Neural crest cell (in vitro differentiated cells): Measurements from ENCODE around the gene MPO. TPM values are rescaled to one million over a fixed set of nuclear protein-coding genes. Genes with fewer than 3 reads are reported as not detected.

Source experiments
- DNase-seq: peaks from one replicate; pipeline ENCODE4 v3.0.0; 2021; ENCODE audit warnings: low read depth, mixed read lengths, low spot score
- H3K27ac Mint-ChIP-seq: one replicate; pipeline ENCODE4 v1.8.0; 2021; ENCODE audit warnings: mild to moderate bottlenecking, mixed read lengths; ENCODE audit not compliant: unreplicated experiment
- H3K27me3 Mint-ChIP-seq: 2 replicates; pipeline ENCODE4 v1.8.0; 2021; ENCODE audit warnings: low read depth, mild to moderate bottlenecking, mixed read lengths
- H3K36me3 Mint-ChIP-seq: 2 replicates; pipeline ENCODE4 v1.8.0; 2021; ENCODE audit warnings: low read depth, mild to moderate bottlenecking, mixed read lengths
- H3K4me1 Mint-ChIP-seq: 2 replicates; pipeline ENCODE4 v1.8.0; 2021; ENCODE audit warnings: mixed read lengths
- H3K4me3 Mint-ChIP-seq: one replicate; pipeline ENCODE4 v1.8.0; 2021; ENCODE audit warnings: mild to moderate bottlenecking, mixed read lengths
- H3K9me3 Mint-ChIP-seq: 2 replicates; pipeline ENCODE4 v1.8.0; 2021; ENCODE audit warnings: mixed read lengths
- total RNA-seq: library from RNA; stranded (reverse); gene quantifications from 2 replicates; pipeline ENCODE4 v1.2.1, GENCODE V29; 2021
- TF ChIP-seq, protein P1 (sequence below): fragments of 200-600 bp; sonication (generic); conservative IDR thresholded peaks from 2 replicates; pipeline ENCODE4 v1.5.0; 2021; ENCODE audit warnings: antibody characterized with exemption, mild to moderate bottlenecking

MPO gene
- total RNA-seq, 1 donor from 2014 or later: not detected

DNA sequence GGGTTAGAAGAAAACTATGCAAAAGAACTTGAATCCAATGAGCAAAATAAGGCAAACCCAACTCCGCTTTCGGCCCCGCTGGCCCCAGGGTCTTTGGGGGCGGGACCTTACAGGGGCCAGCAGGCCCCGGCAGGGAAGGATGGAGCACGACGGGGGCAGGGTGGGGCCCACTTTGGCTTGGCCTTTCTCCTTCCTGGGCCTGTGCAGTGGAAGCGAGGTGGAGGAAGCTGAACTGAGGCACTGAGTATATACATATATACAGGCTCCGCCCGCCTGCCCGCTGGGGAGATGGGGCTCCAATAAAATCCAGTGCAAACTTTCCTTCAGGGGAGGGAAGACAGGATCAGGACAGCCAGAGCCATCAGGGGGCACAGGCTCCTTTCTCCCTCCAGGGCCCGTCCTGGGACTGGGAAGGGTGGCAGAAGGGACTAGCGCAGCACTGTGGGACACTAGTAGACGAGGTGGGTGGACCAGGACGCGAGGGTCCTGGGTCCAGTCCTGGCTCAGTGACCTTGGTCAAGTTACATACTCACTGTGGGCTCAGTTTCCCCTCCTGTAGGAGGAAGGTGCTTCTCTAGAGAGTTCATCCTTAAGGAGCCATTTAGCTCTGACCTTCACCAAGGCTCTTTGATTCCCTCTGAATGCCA is 20.9 kb upstream of the MPO start:
- TF ChIP-seq, protein P1, sequence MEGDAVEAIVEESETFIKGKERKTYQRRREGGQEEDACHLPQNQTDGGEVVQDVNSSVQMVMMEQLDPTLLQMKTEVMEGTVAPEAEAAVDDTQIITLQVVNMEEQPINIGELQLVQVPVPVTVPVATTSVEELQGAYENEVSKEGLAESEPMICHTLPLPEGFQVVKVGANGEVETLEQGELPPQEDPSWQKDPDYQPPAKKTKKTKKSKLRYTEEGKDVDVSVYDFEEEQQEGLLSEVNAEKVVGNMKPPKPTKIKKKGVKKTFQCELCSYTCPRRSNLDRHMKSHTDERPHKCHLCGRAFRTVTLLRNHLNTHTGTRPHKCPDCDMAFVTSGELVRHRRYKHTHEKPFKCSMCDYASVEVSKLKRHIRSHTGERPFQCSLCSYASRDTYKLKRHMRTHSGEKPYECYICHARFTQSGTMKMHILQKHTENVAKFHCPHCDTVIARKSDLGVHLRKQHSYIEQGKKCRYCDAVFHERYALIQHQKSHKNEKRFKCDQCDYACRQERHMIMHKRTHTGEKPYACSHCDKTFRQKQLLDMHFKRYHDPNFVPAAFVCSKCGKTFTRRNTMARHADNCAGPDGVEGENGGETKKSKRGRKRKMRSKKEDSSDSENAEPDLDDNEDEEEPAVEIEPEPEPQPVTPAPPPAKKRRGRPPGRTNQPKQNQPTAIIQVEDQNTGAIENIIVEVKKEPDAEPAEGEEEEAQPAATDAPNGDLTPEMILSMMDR: no peak
- peaks cover 6% of the 10 kb centered on the region for H3K4me1 Mint-ChIP-seq
- no peak overlapping the region for H3K4me3 Mint-ChIP-seq
- DNase-seq: no peak
- H3K27me3 Mint-ChIP-seq: peaks cover 11% of the 10 kb centered on the region
- no peak overlapping the region for H3K27ac Mint-ChIP-seq
- no peaks in the 10 kb centered on the region for H3K36me3 Mint-ChIP-seq
- H3K9me3 Mint-ChIP-seq: no peaks in the 10 kb centered on the region

- Mint-ChIP-seq H3K4me1 (peaks cover 6% of the 10 kb centered on the region), H3K9me3 (no peaks in the 10 kb centered on the region), H3K27ac (no peak overlapping the region), H3K4me3 (no peak overlapping the region), H3K27me3 (peaks cover 11% of the 10 kb centered on the region), H3K36me3 (no peaks in the 10 kb centered on the region)
- no peak for DNase-seq
- TF ChIP-seq, protein P1: no peak
Measured at GRCh38 chr17:58300336-58300735, 19.6 kb upstream of the MPO start.

DNA sequence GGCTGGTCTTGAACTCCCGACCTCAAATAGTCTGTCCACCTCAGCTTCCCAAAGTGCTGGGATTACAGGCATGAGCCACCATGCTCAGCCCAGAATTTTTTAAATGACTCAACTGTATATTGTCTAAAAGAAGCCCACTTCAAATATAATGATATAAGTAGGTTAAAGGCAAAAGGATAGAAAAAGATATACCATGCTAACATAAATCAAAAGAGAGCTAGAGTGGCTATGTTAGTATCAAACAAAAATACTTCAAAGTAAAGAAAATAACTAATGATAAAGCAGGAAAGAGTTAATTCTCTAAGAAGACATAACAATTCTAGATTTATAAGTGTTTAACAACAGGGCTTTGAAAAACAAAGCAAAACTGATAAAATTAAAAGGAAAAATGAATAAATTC is 13.3 kb upstream of the MPO start:
- Mint-ChIP-seq H3K4me3 (no peak overlapping the region), H3K9me3 (no peaks in the 10 kb centered on the region), H3K4me1 (no peaks in the 10 kb centered on the region), H3K27me3 (peaks cover 33% of the 10 kb centered on the region), H3K36me3 (no peaks in the 10 kb centered on the region), H3K27ac (no peak overlapping the region)
- DNase-seq: no peak
- TF ChIP-seq, protein P1: no peak

DNA sequence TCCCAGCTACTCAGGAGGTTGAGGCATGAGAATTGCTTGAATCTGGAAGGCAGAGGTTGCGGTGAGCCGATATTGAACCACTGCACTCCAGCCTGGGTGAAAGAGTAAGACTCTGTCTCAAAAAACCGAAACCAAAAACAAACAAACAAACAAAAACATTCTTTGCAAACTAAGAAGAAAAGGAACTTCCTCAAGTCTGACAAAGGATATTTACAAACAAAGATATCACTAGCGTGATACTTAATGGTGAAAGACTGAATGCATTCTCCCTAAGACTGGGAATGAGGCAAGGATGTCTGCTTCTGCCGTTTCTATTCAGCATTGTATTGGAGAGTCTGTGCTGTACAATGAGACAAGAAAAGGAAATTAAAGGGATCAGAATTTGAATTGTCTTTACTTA is 10.5 kb upstream of the MPO start:
- no peaks in the 10 kb centered on the region for H3K9me3 Mint-ChIP-seq
- H3K27me3 Mint-ChIP-seq: peaks cover 24% of the 10 kb centered on the region
- DNase-seq: no peak
- TF ChIP-seq, protein P1: no peak
- H3K36me3 Mint-ChIP-seq: no peaks in the 10 kb centered on the region
- H3K4me1 Mint-ChIP-seq: no peaks in the 10 kb centered on the region
- no peak overlapping the region for H3K27ac Mint-ChIP-seq
- H3K4me3 Mint-ChIP-seq: no peak overlapping the region

DNA sequence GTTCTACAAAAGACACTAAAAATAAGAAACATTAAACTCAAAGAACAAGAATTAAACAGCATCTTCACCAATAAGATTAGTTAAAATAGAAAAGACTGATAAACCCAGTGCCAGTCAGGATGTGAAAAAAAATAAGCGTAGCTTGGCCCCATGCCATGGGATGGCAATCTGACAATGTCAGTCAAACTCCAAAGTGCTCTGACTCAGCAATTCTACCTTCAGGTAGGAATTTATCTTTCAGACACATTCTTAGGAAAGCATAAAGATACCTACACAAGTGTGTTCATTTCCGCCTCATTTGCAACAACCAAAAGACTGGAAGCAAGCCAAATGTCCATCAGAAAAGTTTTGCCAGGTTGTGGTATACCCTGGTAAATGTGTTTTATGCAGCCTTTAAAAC is 9.1 kb upstream of the MPO start:
- Mint-ChIP-seq H3K4me3 (no peak overlapping the region), H3K4me1 (no peaks in the 10 kb centered on the region), H3K36me3 (no peaks in the 10 kb centered on the region), H3K27ac (no peak overlapping the region), H3K27me3 (peaks cover 24% of the 10 kb centered on the region), H3K9me3 (no peaks in the 10 kb centered on the region)
- DNase-seq: no peak
- TF ChIP-seq, protein P1: no peak
